AG10803 (cell line): ENCODE results near the gene MYADM.

Experiments used
- DNase-seq: peaks from one replicate; pipeline ENCODE4 v3.0.0; 2010; ENCODE audit warnings: low read depth
- H3K4me3 ChIP-seq: 2 replicates; pipeline ENCODE4 v1.5.1; 2011; ENCODE audit warnings: mild to moderate bottlenecking, low read length, control low read depth
- TF ChIP-seq, protein P1 (sequence below): conservative IDR thresholded peaks from 2 replicates; pipeline ENCODE4 v1.5.1; 2011; ENCODE audit warnings: mild to moderate bottlenecking, low read length, control low read depth, inconsistent platforms

MYADM gene

DNA sequence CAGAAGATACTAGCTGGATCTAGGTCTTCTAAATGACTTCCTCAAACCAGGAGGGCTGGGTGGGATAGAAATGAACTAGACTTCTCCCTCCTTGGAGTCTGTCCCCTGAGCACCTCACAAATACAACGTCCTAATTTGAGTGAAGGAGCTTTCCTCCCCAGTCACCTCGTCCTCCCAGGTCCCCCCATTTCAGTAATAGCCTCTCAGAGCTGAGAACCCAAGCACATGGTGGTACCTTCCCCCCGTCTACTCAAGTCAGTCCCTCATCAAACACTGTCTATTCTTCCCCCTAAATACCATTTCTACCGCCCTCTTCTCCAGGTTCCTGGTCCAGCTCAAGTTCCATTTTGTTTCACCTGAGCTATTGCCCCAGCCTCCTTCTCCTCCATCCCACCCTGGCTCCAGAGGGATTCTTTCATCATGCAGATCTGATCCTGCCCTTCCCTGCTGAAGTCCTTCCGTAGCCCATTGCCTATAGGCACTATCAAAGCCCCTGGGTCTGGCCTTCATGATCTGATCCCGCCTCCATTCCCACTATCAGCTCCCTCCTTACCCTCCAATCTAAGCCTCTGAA lies 9.1 kb downstream of the MYADM start:
- no peak overlapping the region for H3K4me3 ChIP-seq
- no peak for DNase-seq
- TF ChIP-seq, protein P1, sequence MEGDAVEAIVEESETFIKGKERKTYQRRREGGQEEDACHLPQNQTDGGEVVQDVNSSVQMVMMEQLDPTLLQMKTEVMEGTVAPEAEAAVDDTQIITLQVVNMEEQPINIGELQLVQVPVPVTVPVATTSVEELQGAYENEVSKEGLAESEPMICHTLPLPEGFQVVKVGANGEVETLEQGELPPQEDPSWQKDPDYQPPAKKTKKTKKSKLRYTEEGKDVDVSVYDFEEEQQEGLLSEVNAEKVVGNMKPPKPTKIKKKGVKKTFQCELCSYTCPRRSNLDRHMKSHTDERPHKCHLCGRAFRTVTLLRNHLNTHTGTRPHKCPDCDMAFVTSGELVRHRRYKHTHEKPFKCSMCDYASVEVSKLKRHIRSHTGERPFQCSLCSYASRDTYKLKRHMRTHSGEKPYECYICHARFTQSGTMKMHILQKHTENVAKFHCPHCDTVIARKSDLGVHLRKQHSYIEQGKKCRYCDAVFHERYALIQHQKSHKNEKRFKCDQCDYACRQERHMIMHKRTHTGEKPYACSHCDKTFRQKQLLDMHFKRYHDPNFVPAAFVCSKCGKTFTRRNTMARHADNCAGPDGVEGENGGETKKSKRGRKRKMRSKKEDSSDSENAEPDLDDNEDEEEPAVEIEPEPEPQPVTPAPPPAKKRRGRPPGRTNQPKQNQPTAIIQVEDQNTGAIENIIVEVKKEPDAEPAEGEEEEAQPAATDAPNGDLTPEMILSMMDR: no peak

DNA sequence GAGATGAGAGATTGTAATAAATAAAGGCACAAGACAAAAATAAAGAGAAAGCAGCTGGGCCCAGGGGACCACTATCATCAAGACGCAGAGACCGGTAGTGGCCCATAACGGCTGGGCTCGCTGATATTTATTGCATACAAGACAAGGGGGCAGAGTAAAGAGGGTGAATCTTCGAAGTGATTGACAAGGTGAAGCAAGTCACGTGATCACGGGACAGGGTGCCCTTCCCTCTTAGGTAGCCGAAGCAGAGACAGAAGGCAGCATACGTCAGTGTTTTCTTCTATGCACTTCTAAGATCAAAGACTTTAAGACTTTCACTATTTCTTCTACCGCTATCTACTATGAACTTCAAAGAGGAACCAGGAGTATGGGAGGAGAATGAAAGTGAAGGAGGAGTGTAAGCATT lies 9.7 kb downstream of the MYADM start:
- no peak overlapping the region for H3K4me3 ChIP-seq
- peak; percentile 32 for DNase-seq
- TF ChIP-seq, protein P1: no peak

DNA sequence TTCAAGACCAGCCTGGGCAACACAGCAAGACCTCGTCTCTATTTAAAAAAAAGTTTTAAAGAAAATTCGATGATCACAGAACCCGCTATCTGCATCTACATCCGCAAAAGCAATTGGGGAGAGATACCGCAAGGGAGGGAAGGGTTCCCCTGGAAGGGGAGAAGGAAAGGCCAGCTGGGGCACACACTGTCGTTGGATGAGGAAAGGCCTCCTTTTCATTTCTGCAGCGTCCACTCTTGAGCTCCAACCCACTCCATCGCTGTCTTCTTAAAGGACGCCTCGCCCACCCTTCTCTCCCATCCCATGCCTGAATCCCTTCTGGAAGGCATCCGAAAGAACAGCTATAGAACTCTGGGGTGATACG lies 11.1 kb downstream of the MYADM start:
- TF ChIP-seq, protein P1: no peak
- peak overlapping the region; percentile 72 for H3K4me3 ChIP-seq
- no peak for DNase-seq

DNA sequence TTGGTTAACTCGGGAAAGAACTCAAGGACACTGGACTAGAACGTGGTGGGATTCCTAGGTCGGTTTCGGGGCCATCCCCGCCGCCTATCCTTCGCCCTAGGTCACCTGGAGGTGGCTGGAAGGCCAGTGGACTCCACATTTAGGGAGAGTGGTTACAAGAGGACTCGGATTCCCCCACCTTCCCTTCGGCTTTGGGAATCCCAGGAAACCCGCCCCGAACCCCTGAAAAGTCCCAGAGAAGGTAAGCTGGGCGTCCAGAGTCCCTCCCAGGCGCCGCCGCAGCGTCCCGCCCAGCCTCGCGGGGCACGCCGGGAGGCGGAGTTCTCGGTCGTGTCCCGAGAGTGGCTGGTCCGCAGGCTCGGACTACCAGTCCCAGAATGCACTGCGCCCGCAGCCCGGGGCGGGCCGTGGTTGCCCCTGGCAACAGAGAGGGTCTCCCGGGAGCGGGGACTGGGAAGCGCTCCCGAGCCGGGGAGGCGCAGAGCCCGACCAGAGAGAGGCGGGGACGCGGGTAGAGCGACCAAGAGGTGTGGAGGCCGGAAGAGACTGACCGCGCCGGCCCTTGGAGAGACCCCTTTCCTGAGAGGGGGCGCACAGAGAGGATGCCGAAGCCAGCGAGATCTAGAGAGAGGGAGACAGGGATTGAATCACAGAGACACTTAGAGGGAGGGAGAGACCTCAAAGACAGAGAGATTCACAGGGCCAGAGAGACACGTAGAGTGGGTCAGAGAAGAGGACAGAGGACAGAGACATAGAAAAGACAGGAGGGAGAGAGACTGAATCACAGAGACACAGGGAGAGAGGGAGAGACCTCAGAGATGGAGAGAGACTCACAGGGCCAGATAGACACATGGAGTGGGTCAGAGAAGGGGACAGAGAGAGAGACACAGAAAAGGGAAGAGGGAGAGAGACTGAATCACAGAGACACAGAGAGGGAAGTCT lies 11.7 kb downstream of the MYADM start:
- TF ChIP-seq, protein P1: no peak
- H3K4me3 ChIP-seq: peak overlapping the region; percentile 72
- peak; percentile 80 for DNase-seq

DNA sequence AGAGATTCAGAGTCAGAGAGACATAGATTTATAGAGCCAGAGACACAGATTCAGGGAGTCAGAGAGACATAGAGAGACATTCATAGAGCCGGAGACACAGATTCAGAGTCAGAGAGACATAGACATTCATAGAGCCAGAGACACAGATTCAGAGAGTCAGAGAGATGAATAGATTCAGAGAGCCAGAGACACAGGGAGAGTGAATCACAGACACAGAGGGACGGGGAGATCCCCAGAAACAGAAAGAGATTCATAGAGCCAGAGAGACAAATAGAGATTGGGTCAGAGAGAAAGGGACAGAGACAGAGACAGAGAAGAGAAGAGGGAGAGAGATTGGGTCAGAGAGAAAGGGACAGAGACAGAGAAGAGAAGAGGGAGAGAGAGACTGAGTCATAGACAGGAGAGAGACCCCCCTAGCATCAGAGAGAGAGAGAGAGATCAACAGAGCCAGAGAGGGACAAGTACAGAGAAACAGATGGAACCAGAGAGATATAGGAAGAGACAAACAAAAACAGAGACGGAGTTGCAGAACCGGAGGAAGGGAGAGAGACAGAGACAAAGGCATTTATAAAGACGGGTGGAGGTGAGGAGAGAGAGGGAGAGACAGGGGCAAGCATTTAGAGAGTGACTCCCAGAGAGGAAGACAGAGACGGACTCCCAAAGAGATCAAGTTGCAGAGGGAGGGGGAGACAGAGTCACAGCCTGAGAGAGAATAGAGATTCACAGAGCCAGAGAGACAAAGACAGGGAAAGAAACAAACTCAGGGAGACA lies 13.2 kb downstream of the MYADM start:
- no peak for DNase-seq
- TF ChIP-seq, protein P1: no peak
- H3K4me3 ChIP-seq: peak overlapping the region; percentile 44

DNA sequence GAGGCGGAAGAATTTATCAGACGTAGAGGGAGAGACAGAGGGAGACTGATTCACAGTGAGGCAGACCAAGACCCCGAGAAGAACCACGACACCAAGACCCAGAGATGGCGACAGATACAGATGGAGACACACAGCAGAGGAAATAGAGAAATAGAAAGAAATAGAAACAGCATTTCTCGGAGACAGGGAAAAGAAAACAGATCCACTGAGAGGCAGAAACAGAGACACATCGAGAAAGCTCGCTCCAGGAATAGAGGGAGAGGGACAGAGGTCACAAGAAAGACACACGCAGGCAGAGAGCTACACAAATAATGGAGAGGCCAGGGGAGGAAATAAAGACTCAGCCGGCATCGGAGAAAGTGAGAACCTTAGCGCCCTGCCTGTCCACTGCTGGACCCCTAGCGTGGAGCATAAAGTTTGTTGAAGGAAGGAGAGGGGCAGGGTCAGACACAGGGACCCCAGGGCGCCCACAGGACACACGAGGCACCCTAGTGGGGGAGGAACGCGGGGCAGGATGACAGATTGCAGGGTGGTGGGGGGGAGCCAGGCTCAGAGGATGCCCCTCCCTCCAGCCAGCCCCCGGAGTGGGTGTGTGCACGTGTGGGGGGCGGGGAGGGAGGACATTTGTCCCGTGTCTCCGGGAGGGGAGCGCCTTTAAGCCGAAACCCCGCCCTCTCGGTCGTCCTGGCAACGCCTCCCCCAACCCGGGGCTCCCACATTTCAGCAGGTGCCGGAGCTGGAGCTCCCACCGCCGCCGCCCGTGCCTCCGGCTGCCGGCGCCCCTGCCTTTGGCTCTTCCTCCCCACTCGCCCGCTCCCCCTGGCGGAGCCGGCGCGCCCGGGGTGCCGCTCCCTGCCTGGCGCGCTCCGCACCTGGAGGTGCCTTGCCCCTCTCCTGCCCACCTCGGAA lies 14.1 kb downstream of the MYADM start, which contains the start of gene PRKCG:
PRKCG (plus strand) TSS at position 716 of the 909 bp plus-strand sequence. CDS start 298 bp downstream, outside the sequence.
- TF ChIP-seq, protein P1: peak; percentile 31
- no peak for DNase-seq
- peak within 1 kb of the TSS; percentile 44 for H3K4me3 ChIP-seq
